Keratinocyte (primary cell): ENCODE measurements around the gene METTL2A. TPM values are rescaled to one million over a fixed set of nuclear protein-coding genes. Genes with fewer than 3 reads are reported as not detected.
A peak's percentile ranks its signal among the peaks of the same experiment; 100 is the strongest.
"Not testable (repeated sequence)": the region's sequence is repeated elsewhere in the genome, so short reads cannot be mapped to it uniquely, and the experiment has no call there.

Source experiments
- DNase-seq: peaks from one replicate; pipeline ENCODE4 v3.0.0-alpha.2; 2011; ENCODE audit warnings: low read depth, missing footprints, low spot score
- FAIRE-seq: peaks from 2 replicates; lab custom pipeline; 2011; peaks lifted over from hg19 to GRCh38; lab: Jason Lieb, UNC
- H2AFZ ChIP-seq: 2 replicates; pipeline ENCODE4 v1.6.0; 2012; ENCODE audit warnings: low read length, control low read depth, inconsistent platforms; ENCODE audit not compliant: control insufficient read depth
- H3K27ac ChIP-seq: 2 replicates; pipeline ENCODE4 v1.5.1; 2011; ENCODE audit warnings: low read length; ENCODE audit not compliant: control insufficient read depth, insufficient read depth
- H3K27me3 ChIP-seq: 3 replicates; pipeline ENCODE4 v1.6.0; 2011; ENCODE audit warnings: low read length; ENCODE audit not compliant: control insufficient read depth, insufficient read depth; ENCODE audit errors: extremely low read depth
- H3K36me3 ChIP-seq, 2 experiments: 2 replicates in 1 of 2; 3 replicates in 1 of 2; pipeline ENCODE4 v1.5.1; 2011; ENCODE audit warnings: low read length in 2 of 2, mild to moderate bottlenecking in 1 of 2; ENCODE audit not compliant: control insufficient read depth in 2 of 2, insufficient read depth in 2 of 2; ENCODE audit errors: extremely low read depth in 1 of 2
- H3K4me1 ChIP-seq: 3 replicates; pipeline ENCODE4 v1.5.1; 2011; ENCODE audit warnings: low read length; ENCODE audit not compliant: control insufficient read depth, insufficient read depth; ENCODE audit errors: extremely low read depth
- H3K4me2 ChIP-seq: 3 replicates; pipeline ENCODE4 v1.6.0; 2011; ENCODE audit warnings: low read depth, low read length; ENCODE audit not compliant: control insufficient read depth, insufficient read depth; ENCODE audit errors: extremely low read depth
- H3K4me3 ChIP-seq, 3 experiments: fragments of 200-600 bp in 1 of 3; sonication (generic) in 1 of 3; 2 replicates in 2 of 3; 3 replicates in 1 of 3; pipeline ENCODE4 v1.5.1; 2011 to 2016; ENCODE audit warnings: low read length in 3 of 3, mild to moderate bottlenecking in 3 of 3, control low read depth in 2 of 3, inconsistent platforms in 1 of 3, low read depth in 1 of 3, mixed read lengths in 1 of 3, mixed run types in 1 of 3, moderate library complexity in 1 of 3; ENCODE audit not compliant: control insufficient read depth in 2 of 3, insufficient read depth in 2 of 3; ENCODE audit errors: extremely low read depth in 1 of 3
- H3K79me2 ChIP-seq: 2 replicates; pipeline ENCODE4 v1.6.0; 2012; ENCODE audit warnings: low read length; ENCODE audit not compliant: control insufficient read depth, insufficient read depth
- H3K9ac ChIP-seq: 3 replicates; pipeline ENCODE4 v1.6.0; 2011; ENCODE audit warnings: low read length; ENCODE audit not compliant: control insufficient read depth, insufficient read depth; ENCODE audit errors: extremely low read depth
- H3K9me1 ChIP-seq: 3 replicates; pipeline ENCODE4 v1.6.0; 2011; ENCODE audit warnings: low read length; ENCODE audit not compliant: control insufficient read depth, insufficient read depth; ENCODE audit errors: extremely low read depth
- H3K9me3 ChIP-seq: 2 replicates; pipeline ENCODE4 v1.5.1; 2012; ENCODE audit warnings: low read depth, low read length; ENCODE audit not compliant: control insufficient read depth
- H4K20me1 ChIP-seq: 3 replicates; pipeline ENCODE4 v1.6.0; 2011; ENCODE audit warnings: low read length; ENCODE audit not compliant: control insufficient read depth, insufficient read depth; ENCODE audit errors: extremely low read depth
- CTCF ChIP-seq, 3 experiments: IDR thresholded peaks in 1 of 3; conservative IDR thresholded peaks in 1 of 3; optimal IDR thresholded peaks in 1 of 3; 2 replicates in 2 of 3; 3 replicates in 1 of 3; pipeline versions ENCODE3 to v1.5.1; 2011; ENCODE audit warnings: low read length in 3 of 3, mild to moderate bottlenecking in 3 of 3, moderate library complexity in 2 of 3, control low read depth in 1 of 3, inconsistent platforms in 1 of 3; ENCODE audit not compliant: insufficient read depth in 2 of 3; ENCODE audit errors: extremely low read depth in 1 of 3
- EZH2 ChIP-seq: IDR thresholded peaks from one replicate; pipeline ENCODE4 v1.6.1; 2012; ENCODE audit warnings: inconsistent platforms, mild to moderate bottlenecking, low read length, moderate library complexity
- dilution Hi-C: fragments of 300-500 bp; cut with MboI; formaldehyde crosslinking; loops from one replicate; pipeline ENCODE4 v1.7.0; 2020; ENCODE audit warnings: low sequenced_read_pairs; ENCODE audit not compliant: extremely low pct_ligation_motif_present
- polyA plus RNA-seq, 5 experiments: library from polyadenylated mRNA; depleted of rRNA in 3 of 5; stranded (reverse) in 3 of 5; stranded (forward) in 1 of 5; unstranded in 1 of 5; fragments of >200 nt; gene quantifications; 1 replicate in 1 of 5; 2 replicates in 3 of 5; 3 replicates in 1 of 5; pipeline versions ENCODE4 v1.2.1 to v1.2.3, GENCODE V29; 2011 to 2012; ENCODE audit warnings: missing spikeins in 2 of 5, low read depth in 1 of 5, low replicate concordance in 1 of 5

The METTL2A gene
- polyA plus RNA-seq, 1 donor (not counting 4 experiments of a cell fraction or from before 2014, with no cell fraction given) = 22.2 TPM

DNA sequence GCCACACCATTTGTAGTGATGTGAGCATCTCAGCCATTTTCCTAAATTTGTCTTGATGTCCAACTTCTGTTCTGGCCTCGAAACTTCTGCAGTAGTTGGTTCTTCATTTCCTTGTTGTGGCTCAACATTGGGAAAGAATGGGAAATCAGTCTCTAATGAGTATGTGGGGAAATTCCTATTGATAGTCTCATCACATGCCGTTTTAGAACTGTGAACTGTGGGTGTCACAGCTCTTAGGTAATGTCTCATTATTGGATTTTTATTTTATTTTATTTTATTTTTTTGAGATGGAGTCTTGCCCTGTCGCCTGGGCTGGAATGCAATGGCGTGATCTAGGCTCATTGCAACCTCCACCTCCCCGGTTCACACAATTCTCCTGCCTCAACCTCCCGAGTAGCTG is 17.5 kb downstream of the METTL2A start:
- H3K4me1 ChIP-seq, H3K79me2 ChIP-seq, dilution Hi-C loops, H2AFZ ChIP-seq, H3K4me3 ChIP-seq, DNase-seq, H3K9ac ChIP-seq, H3K9me3 ChIP-seq, H3K27me3 ChIP-seq, H3K27ac ChIP-seq, H4K20me1 ChIP-seq, FAIRE-seq, H3K9me1 ChIP-seq, H3K4me2 ChIP-seq: not testable (repeated sequence)
- H3K36me3 ChIP-seq = peaks cover 8 to 11% of the 10 kb centered on the region in 2 experiments

DNA sequence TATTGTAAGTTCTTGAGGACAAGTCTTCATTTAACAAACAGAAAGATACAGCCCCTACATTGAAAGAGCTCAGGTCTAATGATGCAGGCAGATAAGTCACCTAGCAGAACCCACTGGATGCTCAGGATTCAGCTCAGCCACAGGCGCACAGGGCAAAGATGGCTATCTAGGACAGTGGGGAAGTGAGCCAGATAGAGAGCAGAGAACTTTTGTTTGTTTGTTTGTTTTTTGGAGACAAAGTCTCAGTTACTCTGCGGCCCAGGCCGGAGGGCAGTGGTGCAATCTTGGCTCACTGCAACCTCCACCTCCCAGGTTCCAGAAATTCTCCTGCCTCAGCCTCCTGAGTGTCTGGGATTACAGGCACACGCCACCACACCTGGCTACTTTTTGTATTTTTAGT is 20.4 kb downstream of the METTL2A start:
- H3K36me3 ChIP-seq = peaks cover 8 to 19% of the 10 kb centered on the region in 2 experiments

DNA sequence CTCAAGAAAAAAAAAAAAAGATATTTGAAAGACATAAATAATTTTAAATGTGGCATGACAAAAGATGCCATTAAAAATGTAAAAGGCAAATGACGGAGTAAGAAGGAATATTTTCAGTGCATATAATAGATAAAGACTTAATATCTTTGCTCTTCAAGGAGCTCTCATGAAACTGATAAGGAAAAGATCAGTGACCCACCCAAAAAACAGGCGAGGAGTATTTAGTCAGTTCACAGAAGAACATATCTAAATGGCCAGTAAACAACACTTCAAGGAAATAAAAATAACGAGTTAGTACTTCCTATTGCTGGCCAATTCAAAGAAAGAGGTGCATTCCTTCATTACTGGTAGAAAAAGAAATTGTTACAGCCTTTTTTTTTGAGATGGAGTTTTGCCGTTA is 22.1 kb downstream of the METTL2A start:
- H4K20me1 ChIP-seq, DNase-seq, H3K4me3 ChIP-seq, H3K9me1 ChIP-seq, H3K4me2 ChIP-seq, H3K4me1 ChIP-seq, H3K9me3 ChIP-seq, H2AFZ ChIP-seq, H3K79me2 ChIP-seq, dilution Hi-C loops, H3K9ac ChIP-seq, H3K27me3 ChIP-seq, H3K27ac ChIP-seq, FAIRE-seq: not testable (repeated sequence)
- H3K36me3 ChIP-seq = peaks cover 8 to 17% of the 10 kb centered on the region in 2 experiments

More for the DNA sequence above, 20.4 kb downstream of the METTL2A start:
- H3K9me3 ChIP-seq = no peaks in the 10 kb centered on the region
- dilution Hi-C loops = no loop called here
- TF ChIP-seq CTCF (optimal IDR thresholded peaks at IDR 0.05 in 1 of 3, IDR thresholded peaks at IDR 0.05 in 1 of 3, conservative IDR thresholded peaks at IDR 0.05 in 1 of 3; ENCODE audit: extremely low read depth in 1 of 3, insufficient read depth in 2 of 3, low read length in 3 of 3) (no peak), EZH2 (no peak)
- H3K27me3 ChIP-seq = no peaks in the 10 kb centered on the region
- DNase-seq (no peak), FAIRE-seq (no peak)
- no peak overlapping the region for H3K4me3 ChIP-seq
- no peaks in the 10 kb centered on the region for H3K9me1 ChIP-seq
- no peak overlapping the region for H3K9ac ChIP-seq
- no peaks in the 10 kb centered on the region for H4K20me1 ChIP-seq
- no peaks in the 10 kb centered on the region for H3K4me1 ChIP-seq
- no peak overlapping the region for H3K27ac ChIP-seq
- H2AFZ ChIP-seq = no peak overlapping the region
- H3K79me2 ChIP-seq = no peaks in the 10 kb centered on the region
- H3K4me2 ChIP-seq = no peak overlapping the region

DNA sequence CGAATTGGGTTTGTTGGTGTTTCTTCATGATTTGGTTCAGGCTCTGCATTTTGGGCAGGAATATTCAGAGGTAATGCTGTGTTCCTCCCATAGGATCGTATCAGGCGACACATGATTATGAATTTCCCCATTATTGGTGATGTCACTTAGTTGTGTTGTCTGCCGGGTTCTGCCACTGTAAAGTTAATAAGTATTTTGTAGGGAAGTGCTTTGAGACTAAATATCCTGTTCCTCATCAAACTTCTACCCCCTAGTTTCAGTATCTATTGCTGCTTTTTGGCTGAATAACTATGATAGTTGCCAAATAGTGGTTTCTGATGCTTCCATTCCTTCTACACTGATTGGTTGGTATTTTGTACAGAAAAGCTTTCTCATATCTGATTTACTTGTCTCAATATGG is 28.5 kb downstream of the METTL2A start:
- not testable (repeated sequence) for H2AFZ ChIP-seq
- peak; percentile 48 for FAIRE-seq

More for the DNA sequence above, 28.5 kb downstream of the METTL2A start:
- H3K4me3 ChIP-seq, H3K9ac ChIP-seq, H3K4me2 ChIP-seq, H3K27ac ChIP-seq, H3K9me1 ChIP-seq, H3K79me2 ChIP-seq, DNase-seq, H4K20me1 ChIP-seq, dilution Hi-C loops, H3K27me3 ChIP-seq, H3K9me3 ChIP-seq, H3K4me1 ChIP-seq, H3K36me3 ChIP-seq: not testable (repeated sequence)
